Pulmonary artery endothelial cell (primary cell): ENCODE results near the gene FRMD4A. TPM values are rescaled to one million over a fixed set of nuclear protein-coding genes. Genes with fewer than 3 reads are reported as not detected.
A peak's percentile ranks its signal among the peaks of the same experiment; 100 is the strongest.

Experiments
- DNase-seq: peaks from one replicate; pipeline ENCODE4 v3.0.0-alpha.2; 2011; ENCODE audit warnings: low read depth, low spot score
- total RNA-seq: library from RNA; depleted of rRNA; stranded (reverse); fragments of >200 nt; gene quantifications from 2 replicates; pipeline ENCODE4 v1.2.3, GENCODE V29; 2014

FRMD4A gene
- total RNA-seq, 1 donor from 2014 or later, result 95.3 TPM

DNA sequence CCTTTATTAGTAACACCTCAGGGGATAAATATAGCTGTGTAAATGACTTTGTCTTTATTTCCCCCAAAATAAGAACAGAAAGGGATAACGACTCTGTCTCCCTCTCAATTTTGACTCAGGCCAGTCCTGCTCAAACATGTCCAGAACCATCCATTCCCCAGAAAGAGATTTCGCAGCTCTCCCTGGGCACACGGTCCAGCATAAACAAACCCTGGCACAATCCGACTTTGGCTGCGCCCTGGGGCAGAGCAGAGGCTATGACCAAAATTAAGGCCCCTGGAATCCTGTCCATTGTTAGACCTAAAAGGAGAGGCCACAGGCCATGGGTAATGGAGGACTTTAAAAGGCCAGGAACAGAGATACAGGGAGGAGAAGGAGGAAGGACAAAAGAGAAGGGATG lies 644.8 kb downstream of the FRMD4A start:
- DNase-seq, result no peak

DNA sequence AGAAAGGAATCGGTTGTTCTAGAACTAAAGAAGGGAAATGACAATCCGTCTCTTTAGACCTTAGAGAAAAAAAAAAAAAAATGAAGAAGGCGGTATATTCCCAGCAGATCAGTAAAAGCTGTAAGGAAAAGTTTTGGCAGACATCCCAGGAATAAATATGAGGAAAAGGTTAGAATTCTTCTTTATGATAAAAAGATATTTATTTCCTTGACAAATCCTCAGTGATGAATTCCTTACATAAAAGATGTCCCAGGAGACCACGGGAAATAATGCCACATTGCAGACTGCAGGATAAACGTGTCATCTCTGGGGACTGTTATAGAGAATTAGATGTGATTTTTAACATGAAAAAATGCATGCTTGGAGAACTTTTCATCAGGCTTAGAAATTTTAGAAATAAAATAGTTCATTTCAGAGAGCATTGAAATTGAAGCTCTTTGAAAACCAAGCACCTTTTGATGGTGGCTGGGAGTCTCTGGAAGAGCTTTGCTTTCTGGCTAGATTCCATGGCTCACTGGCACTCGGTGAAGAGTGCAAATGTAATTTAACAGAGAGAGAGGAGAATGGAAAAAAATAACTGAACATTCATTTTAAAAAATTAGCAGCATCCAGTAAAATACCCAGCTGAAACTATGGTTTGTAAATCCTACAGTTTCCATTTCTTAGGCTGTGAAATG lies 645.8 kb downstream of the FRMD4A start:
- no peak for DNase-seq

DNA sequence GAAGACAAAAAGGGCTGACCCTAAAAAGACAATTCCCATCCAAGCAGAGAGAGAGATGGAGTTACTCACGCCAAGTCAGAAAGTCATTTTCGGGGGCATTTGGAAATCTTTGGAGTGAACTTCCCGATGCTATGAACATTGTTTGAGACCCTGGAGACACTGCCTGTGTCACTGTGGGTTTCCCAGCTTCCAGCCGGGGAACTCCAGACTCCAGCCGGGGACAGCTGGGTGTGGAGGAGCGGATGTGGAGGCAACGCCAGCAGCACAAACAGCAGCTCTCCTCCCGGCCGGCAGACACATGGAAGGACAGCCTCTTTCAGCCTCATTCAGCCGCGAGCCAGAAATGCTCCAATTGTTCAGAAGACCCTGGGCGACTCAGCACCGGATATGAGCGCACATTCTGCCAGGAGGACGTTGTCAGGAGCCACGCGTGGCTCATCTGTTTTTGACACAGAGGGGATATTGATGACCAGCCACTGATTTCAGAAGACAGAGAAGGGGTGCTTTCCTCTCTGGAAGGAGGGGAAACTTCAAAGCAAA lies 646.4 kb downstream of the FRMD4A start:
- DNase-seq, result peak; percentile 91

DNA sequence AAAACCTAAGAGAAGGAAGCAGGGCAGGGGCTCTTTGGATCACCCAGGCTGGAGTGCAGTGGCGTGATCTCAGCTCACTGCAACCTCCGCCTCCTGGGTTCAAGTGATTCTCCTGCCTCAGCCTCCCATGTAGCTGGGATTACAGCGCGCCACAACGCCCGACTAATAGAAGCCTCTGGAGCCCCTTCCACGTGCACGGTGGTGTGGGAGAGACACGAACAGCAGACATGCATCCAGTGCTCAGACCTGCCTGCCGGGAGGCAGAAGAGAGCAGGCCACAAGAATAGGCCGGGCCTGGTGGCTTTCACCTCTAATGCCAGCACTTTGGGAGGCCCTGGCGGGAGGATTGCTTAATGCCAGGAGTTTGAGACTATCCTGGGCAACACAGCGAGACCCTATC lies 647.7 kb downstream of the FRMD4A start:
- DNase-seq, result no peak

DNA sequence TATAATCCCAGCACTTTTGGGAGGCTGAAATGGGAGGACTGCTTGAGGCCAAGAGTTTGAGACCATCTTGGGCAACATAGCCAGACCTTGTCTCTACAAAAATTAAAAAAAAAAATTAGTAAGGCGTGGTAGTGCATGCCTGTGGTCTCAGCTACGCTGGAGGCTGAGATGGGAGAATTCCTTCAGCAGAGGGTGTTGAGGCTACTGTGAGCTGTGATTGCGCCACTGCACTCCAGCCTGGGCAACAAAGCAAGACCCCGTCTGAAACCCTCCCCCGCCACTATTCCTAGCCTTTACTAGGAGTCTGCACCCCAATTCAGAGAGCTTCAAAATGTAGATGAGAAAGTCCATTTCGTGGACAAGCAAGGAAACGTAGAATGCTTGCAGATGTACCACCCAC lies 648.8 kb downstream of the FRMD4A start:
- DNase-seq, result no peak

DNA sequence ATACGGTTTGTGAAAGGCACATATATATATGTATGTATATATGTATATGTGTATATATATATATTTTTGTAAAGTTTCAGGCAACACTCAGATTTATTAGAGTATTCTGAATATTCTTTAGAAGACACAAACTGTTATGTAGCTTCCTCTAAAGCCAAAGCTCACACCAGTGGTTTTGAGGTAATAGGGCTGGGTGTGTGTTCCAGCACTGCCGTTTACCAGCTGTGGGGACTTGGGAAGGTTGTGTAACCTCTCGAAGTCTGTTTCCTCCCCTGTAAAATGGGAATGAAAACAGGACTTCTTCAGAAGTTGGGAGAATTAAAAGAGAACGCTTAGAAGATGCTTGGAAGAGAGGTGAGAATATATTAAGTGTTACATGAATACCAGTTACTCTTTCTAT lies 649.2 kb downstream of the FRMD4A start:
- DNase-seq, result no peak

DNA sequence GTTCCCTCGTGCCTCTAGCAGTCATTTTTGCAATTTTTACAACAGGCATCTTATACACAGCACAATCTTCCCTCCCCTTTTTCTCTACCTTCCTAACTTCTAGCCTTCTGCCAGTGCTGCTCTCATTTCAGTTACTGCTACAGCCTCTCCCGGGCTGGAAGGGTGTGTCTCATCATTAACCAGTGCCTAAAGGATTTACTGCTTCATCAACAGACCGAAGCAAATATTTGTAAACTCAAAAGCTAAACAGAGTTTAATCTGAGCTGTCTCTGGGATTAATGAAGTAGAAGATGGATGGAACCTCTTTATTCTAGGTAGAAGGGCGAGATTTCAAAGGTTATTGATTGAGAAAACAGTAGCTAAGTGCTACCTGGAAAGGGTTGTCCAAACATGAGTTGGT lies 649.6 kb downstream of the FRMD4A start:
- DNase-seq, result no peak

DNA sequence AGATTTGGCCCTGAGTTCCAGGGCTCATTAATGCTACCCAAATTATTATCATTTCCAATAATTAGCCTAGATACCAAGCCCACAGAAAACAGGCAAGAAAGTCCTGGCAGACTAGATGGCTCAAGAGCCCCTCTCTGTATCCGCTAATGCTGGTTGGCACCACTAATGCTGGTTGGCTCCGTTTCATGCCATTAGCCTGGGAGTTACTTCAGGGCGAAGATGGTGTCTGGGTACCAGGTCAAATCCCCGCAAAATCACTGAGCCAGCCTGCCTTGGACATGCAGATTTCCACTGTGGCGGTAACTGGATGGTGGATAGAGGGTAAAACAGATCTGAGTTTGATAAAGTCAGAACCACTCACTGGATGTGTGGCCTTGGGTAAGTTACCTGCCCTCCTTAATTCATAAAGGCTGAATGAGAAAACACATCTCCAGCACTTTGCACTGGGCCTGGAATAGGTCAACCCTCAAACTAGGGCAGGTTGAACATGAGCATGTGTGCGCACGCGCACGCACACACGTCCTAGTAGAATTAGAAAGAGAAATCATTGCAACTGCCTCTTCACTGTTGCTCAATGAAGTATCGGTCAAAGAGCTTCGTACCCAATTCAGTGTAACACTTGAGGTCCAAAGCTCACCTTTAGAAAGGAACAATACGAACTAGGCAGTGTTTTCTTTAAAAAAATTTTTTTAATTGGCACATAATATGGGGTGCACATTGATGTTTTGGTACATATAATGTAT lies 652.5 kb downstream of the FRMD4A start:
- no peak for DNase-seq

DNA sequence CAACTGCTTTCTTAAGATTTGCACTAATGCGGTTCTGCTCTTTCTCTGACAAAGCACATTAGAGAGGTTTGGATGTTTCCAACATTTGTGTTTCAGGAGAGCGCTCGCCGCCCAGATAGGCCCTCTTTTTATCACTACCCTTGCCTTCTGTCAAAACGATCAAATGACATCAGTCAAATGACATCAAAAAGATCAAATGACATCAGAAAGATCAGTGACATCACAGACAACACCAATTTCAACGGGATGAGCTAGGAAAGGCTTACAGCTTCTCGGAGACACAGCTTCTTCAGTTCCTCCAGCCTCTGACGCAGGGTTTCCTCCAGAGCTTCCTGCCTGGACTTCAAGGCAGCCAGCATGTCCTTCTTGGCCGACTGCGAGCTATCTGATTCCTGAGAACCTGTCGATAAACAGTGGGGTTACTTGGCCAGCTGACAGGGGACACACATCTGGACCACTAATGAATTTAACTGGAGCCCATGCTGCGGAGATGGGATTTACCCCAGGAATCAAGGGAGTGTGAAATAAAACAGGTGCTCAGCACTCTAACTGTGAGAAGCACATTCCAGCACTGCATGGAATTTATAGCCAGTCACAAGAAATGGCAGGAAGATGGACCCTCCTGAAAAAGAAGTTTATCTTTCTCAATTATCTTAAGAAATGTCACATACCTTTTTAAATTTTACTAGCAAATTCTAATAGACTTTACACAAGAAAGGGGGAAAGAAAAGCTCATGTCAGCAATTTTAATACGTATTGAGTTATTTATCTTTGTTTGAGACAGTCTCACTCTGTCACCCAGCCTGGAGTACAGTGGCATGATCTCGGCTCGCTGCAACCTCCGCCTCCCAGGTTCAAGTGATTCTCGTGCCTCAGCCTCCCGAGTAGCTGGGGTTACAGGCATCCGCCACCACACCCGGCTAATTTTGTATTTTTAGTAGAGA lies 655.8 kb downstream of the FRMD4A start:
- peak; percentile 50 for DNase-seq

DNA sequence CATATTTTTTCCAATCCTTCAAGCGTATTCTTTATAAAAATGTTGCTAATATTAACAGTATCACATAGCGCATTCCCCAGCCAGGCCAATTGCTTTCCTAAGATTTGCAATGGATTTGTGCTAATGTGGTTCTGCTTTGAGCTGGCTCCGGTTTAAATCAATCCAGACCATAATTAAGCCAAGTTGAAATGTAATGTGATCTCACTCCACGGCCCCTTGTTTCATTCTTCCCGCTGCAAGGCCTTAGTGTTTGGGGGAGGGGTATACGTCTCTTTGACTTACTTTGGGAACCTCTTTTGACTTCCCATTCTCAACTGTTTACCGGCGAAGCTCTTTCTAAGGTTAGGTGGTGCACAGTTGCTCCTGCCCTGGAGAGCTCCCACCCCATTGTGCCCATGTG lies 657.6 kb downstream of the FRMD4A start:
- no peak for DNase-seq

DNA sequence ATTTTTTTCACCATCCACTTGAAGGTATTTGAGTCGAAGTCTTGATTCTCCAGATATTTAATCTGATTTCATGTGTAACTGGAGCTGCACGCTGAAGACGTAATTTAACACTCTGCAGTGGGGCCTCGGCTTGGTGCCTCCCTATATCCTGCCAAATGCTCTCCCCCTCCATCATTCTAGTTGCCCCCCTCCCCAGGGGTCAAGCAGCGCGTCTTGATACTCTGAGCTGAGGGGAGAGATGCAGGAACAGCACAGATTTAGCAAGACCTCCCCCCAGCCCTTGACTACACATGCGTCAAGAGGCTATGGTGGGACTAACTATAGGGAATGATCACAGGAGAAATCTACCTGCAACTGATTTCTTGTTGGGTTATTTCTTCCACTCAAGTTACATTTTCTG lies 658.2 kb downstream of the FRMD4A start:
- no peak for DNase-seq

DNA sequence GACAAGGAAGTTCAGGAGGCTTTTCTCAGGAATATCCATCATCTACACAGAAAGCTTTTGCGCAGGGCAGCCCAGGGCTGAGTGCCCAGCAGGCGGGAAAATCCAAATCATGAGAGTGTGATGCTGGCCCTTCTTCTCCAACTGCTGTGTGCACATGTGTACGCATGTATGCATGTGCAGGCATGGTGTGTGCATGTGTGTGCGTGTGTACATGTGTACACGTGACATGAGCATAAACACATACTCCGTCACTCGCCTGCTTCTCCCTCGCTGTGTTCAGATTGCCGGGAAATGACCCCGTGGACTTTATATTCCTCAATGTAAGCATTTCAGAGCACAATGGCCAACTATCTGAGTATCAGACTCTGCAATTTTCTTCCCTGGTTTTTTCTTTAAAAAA lies 658.8 kb downstream of the FRMD4A start:
- DNase-seq, result no peak

DNA sequence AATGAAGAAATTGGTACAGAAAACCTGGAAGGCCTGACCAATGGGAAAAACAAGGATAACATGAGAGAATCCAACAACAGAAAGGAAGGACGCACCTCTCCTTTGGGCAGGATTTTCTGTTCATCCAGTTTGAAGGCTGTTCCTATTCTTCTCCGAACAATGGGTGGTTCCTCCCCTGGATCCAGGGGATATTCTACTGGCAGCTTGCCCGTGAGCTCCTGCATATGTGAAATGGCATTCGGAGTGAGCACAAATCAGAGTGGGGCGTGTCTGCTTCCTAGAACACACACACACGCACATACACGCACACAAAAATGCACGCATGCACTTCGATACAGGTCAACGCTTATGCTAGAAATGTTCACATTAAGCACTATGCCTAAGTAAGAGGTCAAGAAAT lies 660.4 kb downstream of the FRMD4A start:
- no peak for DNase-seq

DNA sequence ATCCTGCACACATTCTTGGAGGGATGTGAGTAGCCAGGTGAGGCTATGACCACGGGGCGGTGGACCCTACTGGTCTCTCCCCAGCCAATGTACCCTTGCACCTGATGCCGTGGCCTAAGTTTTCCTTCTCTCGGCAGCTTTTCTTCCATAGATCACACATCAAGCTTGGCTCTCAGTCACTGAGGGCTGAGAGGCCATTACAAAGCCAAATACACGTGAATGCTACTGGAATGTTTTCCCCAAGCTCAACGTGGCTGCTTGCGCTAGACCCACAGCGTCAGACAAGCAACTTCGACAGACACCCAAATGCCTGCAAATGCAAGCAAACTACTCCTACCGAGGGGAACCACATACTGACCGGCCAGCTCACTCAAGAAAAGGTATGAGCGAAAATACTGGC lies 660.8 kb downstream of the FRMD4A start:
- DNase-seq, result no peak

DNA sequence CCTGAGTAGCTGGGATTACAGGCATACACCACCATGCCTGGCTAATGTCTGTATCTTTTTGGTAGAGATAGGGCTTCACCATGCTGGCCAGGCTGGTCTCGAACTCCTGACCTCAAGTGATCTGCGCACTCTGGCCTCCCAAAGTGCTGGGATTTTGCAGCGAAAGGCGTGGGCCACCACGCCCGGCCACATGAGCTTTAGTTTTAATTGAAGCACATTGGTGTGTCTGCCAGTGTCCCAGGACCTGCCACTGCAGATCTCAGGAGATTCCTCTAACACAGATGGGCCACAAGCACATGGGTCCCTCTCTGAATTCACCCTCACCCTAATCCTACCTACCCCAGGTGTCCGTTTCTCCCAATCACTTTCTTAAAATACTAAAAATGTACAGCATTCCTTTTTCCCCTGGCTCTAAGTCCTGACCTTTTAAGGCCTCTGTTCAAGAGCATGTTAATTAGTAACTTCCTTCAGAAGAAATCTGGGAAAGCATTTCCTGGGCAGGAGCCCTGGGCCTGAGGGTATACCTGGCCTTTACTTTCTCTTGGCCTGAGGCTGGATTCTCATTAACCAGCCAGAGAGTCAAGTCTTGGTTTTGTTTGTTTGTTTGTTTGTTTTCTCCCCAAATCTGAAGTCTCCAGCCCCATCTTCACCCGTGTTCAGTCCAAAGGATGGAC lies 661.4 kb downstream of the FRMD4A start:
- no peak for DNase-seq

DNA sequence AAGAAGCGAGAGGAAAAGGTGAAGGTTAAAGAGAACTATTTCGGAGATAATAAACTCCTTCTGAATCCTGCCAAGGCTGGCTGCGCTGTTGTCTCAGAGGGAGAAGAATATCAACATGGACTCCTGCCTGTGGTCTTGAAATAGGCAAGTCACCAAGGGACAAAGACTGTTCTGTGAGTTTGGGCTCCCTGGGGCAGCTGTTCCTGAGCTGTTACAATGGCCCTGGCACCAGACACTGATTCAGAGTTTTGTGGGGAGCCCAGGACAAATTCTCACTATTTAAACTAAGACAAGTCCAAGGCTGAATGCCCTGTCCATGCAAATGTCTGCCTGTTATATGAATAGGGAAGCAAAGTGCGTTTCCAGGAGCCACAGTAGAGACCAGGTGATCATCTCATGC lies 662.6 kb downstream of the FRMD4A start:
- DNase-seq, result no peak

DNA sequence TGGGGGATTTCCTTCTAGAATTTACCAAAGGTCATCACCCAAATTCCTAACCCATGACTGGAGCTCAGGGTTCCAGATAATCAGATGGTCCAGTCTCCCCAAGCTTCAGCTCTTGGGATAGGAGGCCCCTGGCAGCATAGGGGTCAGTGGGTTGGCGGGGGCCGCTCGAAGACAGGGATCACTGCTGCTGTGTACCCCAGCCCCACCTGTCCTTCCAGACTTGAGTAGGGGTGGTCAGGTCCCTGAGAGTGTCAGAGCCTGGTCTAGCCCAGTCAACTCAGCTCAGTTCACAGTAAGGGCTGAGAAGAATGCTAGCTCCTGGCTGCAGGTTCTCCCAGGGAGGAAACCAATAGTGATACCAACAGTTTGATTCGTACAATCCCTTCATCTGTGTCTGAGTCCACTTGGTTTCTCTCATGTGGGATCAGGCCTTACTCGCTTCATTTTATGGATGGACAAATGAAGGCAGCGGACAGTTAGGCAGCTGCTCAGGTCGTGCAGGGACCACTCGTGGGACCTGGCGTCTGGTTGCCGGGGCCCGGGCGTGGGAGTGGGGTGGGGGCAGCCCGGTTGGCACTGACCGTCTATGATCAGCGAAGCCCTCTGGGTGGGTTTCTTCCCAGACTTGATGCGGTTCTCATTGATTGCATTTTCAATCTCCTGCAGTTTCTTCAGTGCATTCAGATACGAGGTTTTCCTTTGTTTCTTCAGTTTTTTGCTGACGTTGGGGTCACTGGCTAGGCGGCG lies 665.0 kb downstream of the FRMD4A start:
- no peak for DNase-seq

DNA sequence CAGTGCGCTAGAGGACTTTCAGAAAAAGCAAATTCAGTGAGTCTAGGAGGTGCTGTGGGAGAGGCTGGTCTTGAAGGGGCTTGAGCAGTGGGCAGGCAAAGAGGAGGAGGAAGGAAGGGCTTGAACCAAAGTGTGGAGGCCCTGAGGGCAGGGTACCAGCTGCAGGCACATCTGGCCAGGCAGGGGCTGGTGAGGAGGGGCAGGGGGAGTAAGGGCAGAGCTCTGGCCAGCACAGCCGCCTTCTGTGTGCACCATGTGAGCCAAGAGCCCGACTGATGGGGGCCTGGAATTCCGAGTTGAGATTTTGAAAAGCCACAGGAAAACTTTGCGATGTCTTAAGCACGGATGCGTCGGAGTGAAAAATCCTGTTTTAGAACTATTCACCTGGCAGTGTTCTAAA lies 669.5 kb downstream of the FRMD4A start:
- DNase-seq, result no peak

DNA sequence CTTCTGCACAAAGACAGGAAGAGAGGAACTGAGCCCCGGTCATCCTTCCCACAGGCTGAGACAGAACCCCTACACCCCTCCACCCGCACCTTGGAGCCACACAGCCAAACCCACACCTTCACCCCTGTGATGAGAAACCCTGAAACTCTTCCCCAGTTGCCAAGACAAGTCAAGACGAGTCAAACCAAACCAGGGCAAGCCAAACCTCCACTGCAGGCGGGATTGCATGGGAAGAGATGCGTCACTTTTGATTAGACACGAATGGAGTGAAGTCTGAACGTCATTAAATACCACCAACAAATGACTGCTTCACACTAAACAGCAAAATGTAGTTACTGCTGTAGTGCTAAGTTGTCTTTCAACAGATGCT lies 670.2 kb downstream of the FRMD4A start:
- no peak for DNase-seq

DNA sequence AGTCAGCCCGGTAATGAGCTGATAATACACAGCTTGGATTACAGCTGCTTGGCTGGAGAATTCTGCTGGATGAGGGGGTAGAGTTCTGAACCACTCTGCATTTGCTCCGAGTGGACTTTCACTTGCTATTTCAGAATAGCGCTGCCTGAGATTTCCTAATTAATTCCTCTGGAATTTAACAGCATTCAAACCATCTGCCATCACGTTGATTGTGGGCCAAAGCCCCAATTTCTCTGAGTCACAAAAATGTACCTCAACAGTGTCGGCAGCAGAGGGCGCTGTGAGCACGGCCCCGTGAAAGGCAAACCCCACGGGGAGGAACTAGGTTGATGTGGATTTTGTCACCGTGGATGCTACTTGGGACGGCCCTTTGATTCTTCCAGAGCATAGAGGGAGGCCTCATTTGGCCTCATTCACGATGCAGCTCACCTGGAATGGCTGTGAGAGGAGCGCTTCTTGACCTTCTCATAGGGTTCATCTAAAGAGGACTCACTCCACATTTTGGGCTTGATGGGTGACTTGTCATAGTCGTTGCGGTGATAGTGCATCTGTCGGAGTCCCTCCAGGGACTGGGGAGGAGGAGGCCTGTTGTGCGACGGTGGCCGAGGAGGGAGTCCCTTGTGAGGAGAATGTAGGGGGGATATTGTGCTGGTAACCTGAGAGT lies 670.7 kb downstream of the FRMD4A start:
- DNase-seq, result peak; percentile 10
